SU-DHL-6 (cell line): ENCODE results near the gene PARP16.

Experiments used
- H2AFZ ChIP-seq: fragments of 200-600 bp; sonication (generic); 2 replicates; pipeline ENCODE4 v1.6.1; 2014; ENCODE audit warnings: low read depth, mild to moderate bottlenecking, moderate library complexity, mixed read lengths, antibody characterized with exemption, low read length; ENCODE audit not compliant: severe bottlenecking
- H3F3A ChIP-seq: fragments of 200-600 bp; shearing (Covaris generic); 2 replicates; pipeline ENCODE4 v1.6.0; 2016; ENCODE audit warnings: antibody characterized with exemption, mild to moderate bottlenecking; ENCODE audit not compliant: insufficient read depth
- H3K27ac ChIP-seq: fragments of 200-600 bp; sonication (generic); 2 replicates; pipeline ENCODE4 v1.5.1; 2016; ENCODE audit warnings: low read depth, mild to moderate bottlenecking, low read length, moderate library complexity, mixed read lengths
- H3K27me3 ChIP-seq: fragments of 200-600 bp; sonication (generic), shearing (Covaris generic); 2 replicates; pipeline ENCODE4 v1.6.0; 2014; ENCODE audit warnings: mild to moderate bottlenecking, low read length
- H3K36me3 ChIP-seq: fragments of 200-600 bp; sonication (generic); 2 replicates; pipeline ENCODE4 v1.6.1; 2014; ENCODE audit warnings: mild to moderate bottlenecking, low read length, mixed read lengths
- H3K4me2 ChIP-seq: fragments of 300-600, 200-600 bp; shearing (Covaris generic), sonication (generic); 2 replicates; pipeline ENCODE4 v1.6.0; 2014; ENCODE audit warnings: low read length, low read depth, mild to moderate bottlenecking; ENCODE audit not compliant: poor library complexity, severe bottlenecking
- H3K4me3 ChIP-seq: fragments of 200-600 bp; sonication (generic); 2 replicates; pipeline ENCODE4 v1.5.1; 2014; ENCODE audit warnings: antibody characterized with exemption, low read length, mild to moderate bottlenecking, mixed read lengths; ENCODE audit not compliant: insufficient read depth, poor library complexity, severe bottlenecking
- H3K79me2 ChIP-seq: fragments of 200-600 bp; sonication (generic); 2 replicates; pipeline ENCODE4 v1.6.1; 2014; ENCODE audit warnings: mild to moderate bottlenecking, low read length, moderate library complexity; ENCODE audit not compliant: insufficient read depth
- H3K9ac ChIP-seq: fragments of 200-600 bp; sonication (generic); 2 replicates; pipeline ENCODE4 v1.7.0; 2014; ENCODE audit warnings: mild to moderate bottlenecking, low read length
- H3K9me2 ChIP-seq: fragments of 200-600 bp; sonication (generic); replicated peaks from 2 replicates; pipeline ENCODE4 v1.6.1; 2014; ENCODE audit warnings: low read length; ENCODE audit not compliant: insufficient read depth
- H3K9me3 ChIP-seq: fragments of 200-600 bp; sonication (generic); 2 replicates; pipeline ENCODE4 v1.6.1; 2014; ENCODE audit warnings: low read length, mixed read lengths; ENCODE audit not compliant: insufficient read depth
- H4K20me1 ChIP-seq: fragments of 200-600 bp; sonication (generic); 2 replicates; pipeline ENCODE4 v1.6.1; 2014; ENCODE audit warnings: low read depth, mild to moderate bottlenecking, antibody characterized with exemption, low read length, moderate library complexity, mixed read lengths
- EZH2phosphoT487 ChIP-seq: fragments of 200-600 bp; sonication (generic), shearing (Covaris generic); conservative IDR thresholded peaks from 2 replicates; pipeline ENCODE4 v1.6.1; 2018; ENCODE audit warnings: mild to moderate bottlenecking, antibody characterized with exemption, low read length, moderate library complexity, mixed read lengths
- TF ChIP-seq, protein P1 (sequence below): fragments of 200-600 bp; sonication (generic); IDR thresholded peaks from one replicate; pipeline ENCODE4 v1.5.1; 2017; ENCODE audit warnings: antibody characterized with exemption, mild to moderate bottlenecking, low read length, moderate library complexity; ENCODE audit not compliant: insufficient read depth, poor library complexity, severe bottlenecking

PARP16 gene

DNA sequence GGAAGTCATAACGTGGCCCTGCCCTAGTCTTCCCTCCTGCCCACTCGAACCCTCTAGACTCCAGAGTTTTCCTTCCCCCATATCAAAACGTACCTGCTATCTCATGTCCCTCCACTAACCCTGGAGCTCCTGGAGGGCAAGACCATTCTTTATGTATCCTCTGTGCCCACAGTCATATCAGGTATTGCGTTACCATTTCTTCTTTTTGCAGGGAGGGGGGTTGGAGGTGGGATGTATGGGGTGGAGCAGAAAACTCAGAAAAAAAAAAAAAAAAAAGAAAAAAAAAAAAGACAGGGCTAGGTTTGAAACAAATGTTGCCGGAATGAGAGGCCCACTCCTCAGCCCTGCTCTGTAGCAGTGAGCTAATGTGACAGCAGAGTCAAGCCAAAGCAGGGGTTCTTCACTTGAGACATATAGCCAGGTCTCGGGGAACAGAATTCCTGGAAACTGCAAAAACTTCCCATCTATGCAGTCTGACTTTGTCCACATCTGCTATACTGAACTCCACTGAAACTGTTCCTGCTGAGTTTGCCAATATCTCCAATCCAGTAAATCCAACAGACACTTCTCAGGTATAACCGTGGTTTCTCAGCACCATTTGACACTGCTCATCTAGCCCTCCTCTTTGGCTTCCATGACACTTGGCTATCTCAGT is 31.1 kb downstream of the PARP16 start:
- H3F3A ChIP-seq: no peaks in the 10 kb centered on the region
- H3K9me3 ChIP-seq: no peaks in the 10 kb centered on the region
- no peak for TF ChIP-seq EZH2phosphoT487
- TF ChIP-seq, protein P1, sequence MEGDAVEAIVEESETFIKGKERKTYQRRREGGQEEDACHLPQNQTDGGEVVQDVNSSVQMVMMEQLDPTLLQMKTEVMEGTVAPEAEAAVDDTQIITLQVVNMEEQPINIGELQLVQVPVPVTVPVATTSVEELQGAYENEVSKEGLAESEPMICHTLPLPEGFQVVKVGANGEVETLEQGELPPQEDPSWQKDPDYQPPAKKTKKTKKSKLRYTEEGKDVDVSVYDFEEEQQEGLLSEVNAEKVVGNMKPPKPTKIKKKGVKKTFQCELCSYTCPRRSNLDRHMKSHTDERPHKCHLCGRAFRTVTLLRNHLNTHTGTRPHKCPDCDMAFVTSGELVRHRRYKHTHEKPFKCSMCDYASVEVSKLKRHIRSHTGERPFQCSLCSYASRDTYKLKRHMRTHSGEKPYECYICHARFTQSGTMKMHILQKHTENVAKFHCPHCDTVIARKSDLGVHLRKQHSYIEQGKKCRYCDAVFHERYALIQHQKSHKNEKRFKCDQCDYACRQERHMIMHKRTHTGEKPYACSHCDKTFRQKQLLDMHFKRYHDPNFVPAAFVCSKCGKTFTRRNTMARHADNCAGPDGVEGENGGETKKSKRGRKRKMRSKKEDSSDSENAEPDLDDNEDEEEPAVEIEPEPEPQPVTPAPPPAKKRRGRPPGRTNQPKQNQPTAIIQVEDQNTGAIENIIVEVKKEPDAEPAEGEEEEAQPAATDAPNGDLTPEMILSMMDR: no peak
- H3K9me2 ChIP-seq: no peaks in the 10 kb centered on the region
- H3K36me3 ChIP-seq: no peaks in the 10 kb centered on the region
- H3K27ac ChIP-seq: no peak overlapping the region
- H3K9ac ChIP-seq: no peak overlapping the region
- no peaks in the 10 kb centered on the region for H4K20me1 ChIP-seq
- no peak overlapping the region for H2AFZ ChIP-seq
- no peak overlapping the region for H3K4me2 ChIP-seq
- H3K79me2 ChIP-seq: no peaks in the 10 kb centered on the region
- no peak overlapping the region for H3K4me3 ChIP-seq
- H3K27me3 ChIP-seq: no peaks in the 10 kb centered on the region

- no peaks in the 10 kb centered on the region for H3K36me3 ChIP-seq
- no peak overlapping the region for H3K4me2 ChIP-seq
- H3K27me3 ChIP-seq: no peaks in the 10 kb centered on the region
- H3K27ac ChIP-seq: no peak overlapping the region
- no peaks in the 10 kb centered on the region for H4K20me1 ChIP-seq
- no peaks in the 10 kb centered on the region for H3K9me3 ChIP-seq
- no peaks in the 10 kb centered on the region for H3K9me2 ChIP-seq
- H3F3A ChIP-seq: no peaks in the 10 kb centered on the region
- TF ChIP-seq, protein P1: no peak
- TF ChIP-seq EZH2phosphoT487: no peak
- no peak overlapping the region for H3K9ac ChIP-seq
- no peak overlapping the region for H2AFZ ChIP-seq
- no peaks in the 10 kb centered on the region for H3K79me2 ChIP-seq
- H3K4me3 ChIP-seq: no peak overlapping the region
These were observed 31.9 kb downstream of the PARP16 start for GRCh38 chr15:65254758-65255157.

- H3F3A ChIP-seq: no peaks in the 10 kb centered on the region
- H3K9ac ChIP-seq: no peak overlapping the region
- H3K9me2 ChIP-seq: no peaks in the 10 kb centered on the region
- H4K20me1 ChIP-seq: no peaks in the 10 kb centered on the region
- H3K27me3 ChIP-seq: no peaks in the 10 kb centered on the region
- H3K27ac ChIP-seq: no peak overlapping the region
- no peaks in the 10 kb centered on the region for H3K79me2 ChIP-seq
- TF ChIP-seq, protein P1: no peak
- TF ChIP-seq EZH2phosphoT487: no peak
- H2AFZ ChIP-seq: no peak overlapping the region
- H3K4me3 ChIP-seq: no peak overlapping the region
- no peaks in the 10 kb centered on the region for H3K9me3 ChIP-seq
- H3K36me3 ChIP-seq: no peaks in the 10 kb centered on the region
- H3K4me2 ChIP-seq: no peak overlapping the region
These were observed 32.3 kb downstream of the PARP16 start for GRCh38 chr15:65254356-65254755.

DNA sequence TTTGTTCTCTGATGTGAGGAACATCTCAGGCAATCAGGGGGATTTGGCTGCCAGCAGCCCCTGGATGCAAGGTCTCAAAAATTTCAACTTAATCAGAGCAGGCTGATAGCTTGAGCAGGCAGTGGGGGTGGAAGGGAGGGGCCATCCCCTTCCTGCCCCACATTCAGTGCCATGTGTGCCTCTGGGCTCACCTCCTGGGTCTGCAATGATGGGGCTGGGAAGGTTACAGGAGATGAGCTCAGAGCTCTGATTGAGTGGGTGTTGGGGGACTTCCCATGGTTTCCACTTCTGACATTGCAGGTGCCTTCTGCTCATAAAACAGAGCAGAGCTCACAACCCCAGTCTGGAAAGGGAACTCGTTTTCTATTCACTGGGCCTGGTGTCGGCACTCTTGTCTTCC is 37.0 kb downstream of the PARP16 start:
- Histone ChIP-seq H2AFZ (no peak overlapping the region), H3K79me2 (no peaks in the 10 kb centered on the region), H3F3A (no peaks in the 10 kb centered on the region), H3K4me2 (no peak overlapping the region), H3K36me3 (no peaks in the 10 kb centered on the region), H3K4me3 (no peak overlapping the region), H3K27ac (no peak overlapping the region), H3K27me3 (no peaks in the 10 kb centered on the region), H3K9ac (no peak overlapping the region), H3K9me2 (no peaks in the 10 kb centered on the region), H4K20me1 (no peaks in the 10 kb centered on the region), H3K9me3 (no peaks in the 10 kb centered on the region)
- TF ChIP-seq EZH2phosphoT487: no peak
- TF ChIP-seq, protein P1: no peak
